Nephron (organoid): ENCODE results near the gene FAM241A.
"Not testable (repeated sequence)": the region's sequence is repeated elsewhere in the genome, so short reads cannot be mapped to it uniquely, and the experiment has no call there.

Source experiments
- H3K27ac Mint-ChIP-seq, 3 experiments: 2 replicates each; pipeline ENCODE4 v1.8.0; 2020; ENCODE audit warnings: mixed read lengths in 3 of 3, mild to moderate bottlenecking in 2 of 3, moderate library complexity in 1 of 3
- H3K27me3 Mint-ChIP-seq: 2 replicates; pipeline ENCODE4 v1.8.0; 2021; ENCODE audit warnings: low read depth, mild to moderate bottlenecking, moderate library complexity, mixed read lengths
- H3K36me3 Mint-ChIP-seq: 2 replicates; pipeline ENCODE4 v1.8.0; 2020; ENCODE audit warnings: low read depth, mixed read lengths
- H3K4me1 Mint-ChIP-seq: 2 replicates; pipeline ENCODE4 v1.8.0; 2020; ENCODE audit warnings: mixed read lengths
- H3K4me3 Mint-ChIP-seq, 3 experiments: 2 replicates each; pipeline ENCODE4 v1.8.0; 2020; ENCODE audit warnings: mild to moderate bottlenecking in 3 of 3, mixed read lengths in 3 of 3, moderate library complexity in 2 of 3
- H3K9me3 Mint-ChIP-seq: 2 replicates; pipeline ENCODE4 v1.8.0; 2020; ENCODE audit warnings: mixed read lengths
- TF ChIP-seq, protein P1 (sequence below), 3 experiments: fragments of 200-600 bp; sonication (generic); IDR thresholded peaks; one replicate each; pipeline ENCODE4 v1.5.0; 2021; ENCODE audit warnings: antibody characterized with exemption in 3 of 3; ENCODE audit not compliant: unreplicated experiment in 3 of 3

FAM241A gene

DNA sequence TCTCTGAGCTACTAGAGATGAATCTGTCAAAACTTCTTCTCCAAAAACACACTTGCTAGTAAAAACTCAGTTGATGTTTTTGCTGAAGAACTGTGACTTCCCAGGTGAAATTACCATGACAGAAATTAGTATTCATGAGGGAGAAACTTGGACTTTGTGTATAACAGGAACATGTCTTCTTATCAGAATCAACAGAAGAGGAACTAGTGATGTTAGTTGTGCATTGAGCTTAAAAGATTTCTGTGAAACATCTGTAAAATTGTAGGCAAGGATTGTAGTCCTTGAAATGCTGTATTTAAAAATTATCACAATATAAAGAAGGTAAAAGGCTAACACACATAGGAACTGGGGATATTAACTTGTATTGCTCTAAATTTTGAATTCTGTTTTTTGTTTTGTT lies 11.3 kb downstream of the FAM241A start:
- Mint-ChIP-seq H3K36me3 (peaks cover 4% of the 10 kb centered on the region), H3K27me3 (peaks cover 10% of the 10 kb centered on the region), H3K9me3 (peaks cover 14% of the 10 kb centered on the region), H3K27ac (no peak overlapping the region), H3K4me1 (no peaks in the 10 kb centered on the region), H3K4me3 (no peak overlapping the region)
- TF ChIP-seq, protein P1, sequence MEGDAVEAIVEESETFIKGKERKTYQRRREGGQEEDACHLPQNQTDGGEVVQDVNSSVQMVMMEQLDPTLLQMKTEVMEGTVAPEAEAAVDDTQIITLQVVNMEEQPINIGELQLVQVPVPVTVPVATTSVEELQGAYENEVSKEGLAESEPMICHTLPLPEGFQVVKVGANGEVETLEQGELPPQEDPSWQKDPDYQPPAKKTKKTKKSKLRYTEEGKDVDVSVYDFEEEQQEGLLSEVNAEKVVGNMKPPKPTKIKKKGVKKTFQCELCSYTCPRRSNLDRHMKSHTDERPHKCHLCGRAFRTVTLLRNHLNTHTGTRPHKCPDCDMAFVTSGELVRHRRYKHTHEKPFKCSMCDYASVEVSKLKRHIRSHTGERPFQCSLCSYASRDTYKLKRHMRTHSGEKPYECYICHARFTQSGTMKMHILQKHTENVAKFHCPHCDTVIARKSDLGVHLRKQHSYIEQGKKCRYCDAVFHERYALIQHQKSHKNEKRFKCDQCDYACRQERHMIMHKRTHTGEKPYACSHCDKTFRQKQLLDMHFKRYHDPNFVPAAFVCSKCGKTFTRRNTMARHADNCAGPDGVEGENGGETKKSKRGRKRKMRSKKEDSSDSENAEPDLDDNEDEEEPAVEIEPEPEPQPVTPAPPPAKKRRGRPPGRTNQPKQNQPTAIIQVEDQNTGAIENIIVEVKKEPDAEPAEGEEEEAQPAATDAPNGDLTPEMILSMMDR (IDR thresholded peaks at IDR 0.05; ENCODE audit: unreplicated experiment in 3 of 3) = no peak

DNA sequence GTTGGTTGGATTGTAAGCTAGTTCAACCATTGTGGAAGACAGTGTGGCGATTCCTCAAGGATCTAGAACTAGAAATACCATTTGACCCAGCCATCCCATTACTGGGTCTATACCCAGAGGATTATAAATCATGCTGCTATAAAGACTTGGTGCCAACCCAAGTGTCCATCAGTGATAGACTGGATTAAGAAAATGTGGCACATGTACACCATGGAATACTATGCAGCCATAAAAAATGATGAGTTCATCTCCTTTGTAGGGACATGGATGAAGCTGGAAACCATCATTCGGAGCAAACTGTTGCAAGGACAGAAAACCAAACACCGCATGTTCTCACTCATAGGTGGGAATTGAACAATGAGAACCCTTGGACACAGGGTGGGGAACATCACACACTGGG lies 18.5 kb downstream of the FAM241A start:
- not testable (repeated sequence) for H3K36me3 Mint-ChIP-seq, H3K4me3 Mint-ChIP-seq, H3K4me1 Mint-ChIP-seq, H3K27ac Mint-ChIP-seq, H3K27me3 Mint-ChIP-seq
- H3K9me3 Mint-ChIP-seq = peaks cover 28% of the 10 kb centered on the region

DNA sequence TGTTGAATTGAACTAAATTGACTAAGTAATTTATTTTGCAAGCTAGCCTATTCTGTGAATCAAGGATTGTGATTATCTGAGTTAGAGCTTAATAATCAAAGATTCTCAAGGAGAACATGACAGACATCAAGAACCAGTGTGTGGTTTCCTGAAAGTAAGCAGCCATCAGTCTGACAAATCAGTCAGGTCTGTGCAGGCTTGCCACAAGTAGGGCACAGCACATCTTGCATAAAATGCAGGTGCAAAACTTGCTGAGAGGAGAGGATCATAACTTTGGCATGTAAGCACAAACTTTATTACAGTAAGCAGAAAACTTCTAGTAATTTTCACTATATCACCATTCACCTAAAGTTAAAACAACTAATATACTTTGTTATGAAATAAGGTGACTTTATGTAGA lies 22.5 kb downstream of the FAM241A start:
- no peaks in the 10 kb centered on the region for H3K36me3 Mint-ChIP-seq
- no peak overlapping the region for H3K4me3 Mint-ChIP-seq
- no peak overlapping the region for H3K27ac Mint-ChIP-seq
- no peaks in the 10 kb centered on the region for H3K27me3 Mint-ChIP-seq
- TF ChIP-seq, protein P1 (IDR thresholded peaks at IDR 0.05; ENCODE audit: unreplicated experiment in 3 of 3) = no peak
- H3K4me1 Mint-ChIP-seq = no peaks in the 10 kb centered on the region
- H3K9me3 Mint-ChIP-seq = peaks cover 7% of the 10 kb centered on the region

DNA sequence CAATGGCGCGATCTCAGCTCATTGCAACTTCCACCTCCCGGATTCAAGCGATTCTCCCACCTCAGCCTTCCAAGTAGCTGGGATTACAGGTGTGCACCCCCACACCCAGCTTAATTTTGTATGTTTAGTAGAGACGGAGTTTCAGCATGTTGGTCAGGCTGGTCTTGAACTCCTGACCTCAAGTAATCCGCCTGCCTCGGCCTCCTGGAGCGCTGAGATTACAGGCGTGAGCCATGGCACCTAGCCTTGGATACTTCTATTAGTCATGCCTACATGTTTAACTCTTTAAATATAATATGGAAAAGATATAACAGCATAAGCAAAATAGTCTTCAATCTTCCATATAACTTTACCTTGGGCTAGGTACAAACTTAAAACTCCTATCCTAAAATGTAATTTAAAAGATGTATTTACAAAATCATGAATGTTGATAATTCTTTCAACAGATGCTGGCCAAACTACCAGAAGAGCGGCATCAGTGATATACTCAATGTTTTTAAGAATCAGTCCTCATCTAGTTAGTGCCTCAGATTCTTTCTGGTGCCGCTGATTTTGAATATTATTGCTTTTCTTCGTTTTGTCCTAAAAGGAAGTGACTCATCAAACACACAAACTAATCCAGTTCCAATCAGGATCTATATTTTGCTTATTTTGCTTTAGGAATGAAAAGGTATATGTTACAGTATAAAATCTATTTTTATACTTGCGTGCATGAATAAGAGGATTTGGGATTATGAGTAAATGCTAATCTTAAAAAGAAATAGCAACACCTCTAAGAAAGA lies 23.7 kb downstream of the FAM241A start:
- H3K9me3 Mint-ChIP-seq = peaks cover 7% of the 10 kb centered on the region
- H3K4me1 Mint-ChIP-seq = no peaks in the 10 kb centered on the region
- no peak overlapping the region for H3K4me3 Mint-ChIP-seq
- H3K27ac Mint-ChIP-seq = no peak overlapping the region
- no peaks in the 10 kb centered on the region for H3K27me3 Mint-ChIP-seq
- TF ChIP-seq, protein P1 (IDR thresholded peaks at IDR 0.05; ENCODE audit: unreplicated experiment in 3 of 3) = no peak
- H3K36me3 Mint-ChIP-seq = no peaks in the 10 kb centered on the region

DNA sequence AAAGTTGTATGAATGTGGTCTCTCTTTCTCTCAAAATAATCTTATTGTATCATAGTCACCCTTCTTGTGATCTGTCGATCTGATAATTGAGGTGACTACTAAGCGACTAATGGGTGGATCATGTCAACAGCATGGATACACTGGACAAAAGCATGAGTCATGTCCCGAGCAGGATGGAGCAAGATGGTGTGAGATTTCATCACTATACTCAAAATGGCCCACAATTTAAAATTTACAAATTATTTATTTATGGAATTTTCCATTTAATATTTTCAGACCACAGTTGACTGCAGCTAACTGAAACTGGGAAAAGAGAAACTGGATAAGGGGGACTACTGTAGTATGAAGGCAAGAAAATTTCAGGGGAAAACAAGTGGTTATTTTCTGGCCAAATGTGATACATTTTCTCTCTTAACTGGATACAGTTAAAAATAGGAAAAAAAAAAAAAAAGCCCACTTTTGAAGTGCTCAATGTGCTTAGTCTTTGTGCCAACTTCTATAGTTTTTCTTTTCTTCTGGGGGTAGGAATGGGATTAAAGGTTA lies 25.3 kb downstream of the FAM241A start:
- Mint-ChIP-seq H3K27me3 (no peaks in the 10 kb centered on the region), H3K27ac (no peak overlapping the region), H3K9me3 (peaks cover under 1% of the 10 kb centered on the region), H3K4me1 (no peaks in the 10 kb centered on the region), H3K36me3 (no peaks in the 10 kb centered on the region), H3K4me3 (no peak overlapping the region)
- TF ChIP-seq, protein P1 (IDR thresholded peaks at IDR 0.05; ENCODE audit: unreplicated experiment in 3 of 3) = no peak

DNA sequence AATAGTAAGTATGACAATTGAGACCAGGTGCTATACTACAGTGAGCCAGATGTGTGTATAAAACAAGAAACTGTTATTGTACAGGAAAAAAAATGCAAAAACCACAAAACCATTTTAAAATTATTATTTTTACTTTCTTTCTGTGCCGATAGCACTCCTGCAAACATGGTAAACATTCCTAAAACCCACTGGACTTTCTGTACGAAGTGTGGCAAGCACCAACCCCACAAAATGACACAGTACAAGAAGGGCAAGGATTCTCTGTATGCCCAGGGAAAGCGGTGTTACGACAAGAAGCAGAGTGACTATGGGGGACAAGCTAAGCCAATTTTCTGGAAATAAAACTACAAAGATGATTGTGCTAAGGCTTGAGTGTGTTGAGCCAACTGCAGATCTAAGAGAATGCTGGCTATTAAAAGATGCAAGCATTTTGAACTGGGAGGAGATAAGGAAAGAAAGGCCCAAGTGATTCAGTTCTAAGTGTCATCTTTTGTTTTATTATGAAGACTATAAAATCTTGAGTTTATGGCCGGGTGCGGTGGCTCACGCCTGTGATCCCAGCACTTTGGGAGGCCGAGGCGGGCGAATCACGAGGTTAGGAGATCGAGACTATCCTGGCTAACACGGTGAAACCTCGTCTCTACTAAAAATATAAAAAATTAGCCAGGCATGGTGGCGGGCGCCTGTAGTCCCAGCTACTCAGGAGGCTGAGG lies 26.0 kb downstream of the FAM241A start:
- not testable (repeated sequence) for H3K4me1 Mint-ChIP-seq, H3K4me3 Mint-ChIP-seq, H3K36me3 Mint-ChIP-seq, H3K27ac Mint-ChIP-seq, H3K27me3 Mint-ChIP-seq, H3K9me3 Mint-ChIP-seq
